Gastroesophageal sphincter (tissue), 4 donors: Measurements from ENCODE around the gene IFI35. TPM values are rescaled to one million over a fixed set of nuclear protein-coding genes. Genes with fewer than 3 reads are reported as not detected.

ENCODE experiments used
- ATAC-seq: fragments of 150-250 bp; one replicate; pipeline ENCODE4 v1.9.1; 2016; ENCODE audit warnings: mild to moderate bottlenecking, moderate library complexity
- H3K27ac ChIP-seq, 4 donors: fragments of 200-600 bp; sonication (generic) in 3 of 4; 1 replicate in 3 of 4; 2 replicates in 1 of 4; pipeline ENCODE4 v1.5.1; 2016 to 2019
- H3K27me3 ChIP-seq: fragments of 200-600 bp; sonication (generic); one replicate; pipeline ENCODE4 v1.5.1; 2019
- H3K36me3 ChIP-seq, 2 donors: fragments of 200-600 bp; sonication (generic); one replicate each; pipeline ENCODE4 v1.5.1; 2019; ENCODE audit warnings: control low read depth in 1 of 2
- H3K4me1 ChIP-seq, 3 donors: fragments of 200-600 bp; sonication (generic); 1 replicate in 2 of 3; 2 replicates in 1 of 3; pipeline ENCODE4 v1.5.1; 2016 to 2019; ENCODE audit warnings: control low read depth in 2 of 3
- H3K4me3 ChIP-seq, 2 donors: fragments of 200-600 bp; sonication (generic); one replicate each; pipeline ENCODE4 v1.5.1; 2019; ENCODE audit warnings: mild to moderate bottlenecking in 1 of 2, moderate library complexity in 1 of 2
- H3K9me3 ChIP-seq, 3 donors: fragments of 200-600 bp; sonication (generic); one replicate each; pipeline ENCODE4 v1.5.1; 2017 to 2019; ENCODE audit warnings: control low read depth in 2 of 3
- EP300 ChIP-seq: sonication (generic); formaldehyde crosslinking; IDR thresholded peaks from one replicate; pipeline ENCODE4 v1.6.1; 2017; ENCODE audit warnings: antibody characterized with exemption, mild to moderate bottlenecking
- POLR2A ChIP-seq, 2 donors: fragments of 450-650 bp; IDR thresholded peaks; one replicate each; pipeline ENCODE4 v1.6.1; 2017; ENCODE audit warnings: antibody characterized with exemption in 2 of 2, mild to moderate bottlenecking in 2 of 2, moderate library complexity in 1 of 2
- POLR2AphosphoS5 ChIP-seq: sonication (generic); formaldehyde crosslinking; IDR thresholded peaks from one replicate; pipeline ENCODE4 v1.6.1; 2017; ENCODE audit warnings: antibody characterized with exemption
- WGBS, 2 donors: methylation state at CpG; one replicate each; pipeline ENCODE4 v1.1.5; 2018; ENCODE audit warnings: low coverage in 1 of 2; 5-methylcytosine and 5-hydroxymethylcytosine counted together
- total RNA-seq, 4 donors: library from RNA; depleted of rRNA; stranded (reverse); fragments of >200 nt; gene quantifications; one replicate each; pipeline ENCODE4 v1.1.0, GENCODE V29; 2016
- TF ChIP-seq, protein P1 (sequence below), 4 experiments: fragments of 200-600 bp in 2 of 4; fragments of 450-650 bp in 2 of 4; sonication (generic) in 1 of 4; IDR thresholded peaks; one replicate each; pipeline ENCODE4 v1.5.1; 2017 to 2019; ENCODE audit warnings: antibody characterized with exemption in 4 of 4, mild to moderate bottlenecking in 2 of 4, moderate library complexity in 2 of 4

Gene IFI35
- total RNA-seq, 4 donors from 2014 or later: 17.1 to 27.9 (median 22.9) TPM

DNA sequence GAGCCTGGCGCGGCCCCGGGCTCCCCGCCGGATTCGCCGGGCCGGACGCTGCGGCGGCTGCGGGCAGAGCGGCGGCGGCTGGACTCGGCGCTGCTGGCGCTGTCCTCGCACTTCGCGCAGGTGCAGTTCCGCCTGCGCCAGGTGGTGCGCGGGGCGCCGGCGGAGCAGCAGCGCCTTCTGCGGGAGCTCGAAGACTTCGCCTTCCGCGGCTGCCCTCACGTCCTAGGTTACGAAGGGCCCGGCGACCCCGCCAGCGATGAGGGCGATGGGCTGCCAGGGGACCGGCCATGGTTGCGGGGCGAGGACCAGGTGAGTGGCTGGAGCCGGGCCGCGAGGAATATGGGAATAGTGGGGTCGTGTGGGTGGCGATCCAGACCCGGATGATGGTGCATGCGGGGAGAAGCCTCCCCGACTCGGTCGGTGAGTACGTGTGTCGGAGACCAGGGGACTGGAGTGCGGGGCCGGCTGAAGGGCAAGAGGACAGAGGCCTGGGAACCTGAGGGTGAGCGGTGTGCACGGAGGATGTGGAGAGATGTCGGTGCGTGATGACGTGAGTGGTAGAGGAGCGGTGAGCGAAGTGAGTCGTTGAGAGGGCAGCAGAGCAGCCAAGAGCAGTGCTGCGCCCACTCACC is 25.7 kb upstream of the IFI35 start:
- Histone ChIP-seq H3K27me3 (no peaks in the 10 kb centered on the region), H3K27ac (peak overlapping the region; percentile 35 to 92 (median 86)), H3K4me3 (peak overlapping the region; percentile 72 to 98), H3K9me3 (no peaks in the 10 kb centered on the region), H3K4me1 (peaks cover 0 to 31% (median 11%) of the 10 kb centered on the region in 3 donors), H3K36me3 (peaks cover 0 to 23% of the 10 kb centered on the region in 2 donors)
- TF ChIP-seq, protein P1, sequence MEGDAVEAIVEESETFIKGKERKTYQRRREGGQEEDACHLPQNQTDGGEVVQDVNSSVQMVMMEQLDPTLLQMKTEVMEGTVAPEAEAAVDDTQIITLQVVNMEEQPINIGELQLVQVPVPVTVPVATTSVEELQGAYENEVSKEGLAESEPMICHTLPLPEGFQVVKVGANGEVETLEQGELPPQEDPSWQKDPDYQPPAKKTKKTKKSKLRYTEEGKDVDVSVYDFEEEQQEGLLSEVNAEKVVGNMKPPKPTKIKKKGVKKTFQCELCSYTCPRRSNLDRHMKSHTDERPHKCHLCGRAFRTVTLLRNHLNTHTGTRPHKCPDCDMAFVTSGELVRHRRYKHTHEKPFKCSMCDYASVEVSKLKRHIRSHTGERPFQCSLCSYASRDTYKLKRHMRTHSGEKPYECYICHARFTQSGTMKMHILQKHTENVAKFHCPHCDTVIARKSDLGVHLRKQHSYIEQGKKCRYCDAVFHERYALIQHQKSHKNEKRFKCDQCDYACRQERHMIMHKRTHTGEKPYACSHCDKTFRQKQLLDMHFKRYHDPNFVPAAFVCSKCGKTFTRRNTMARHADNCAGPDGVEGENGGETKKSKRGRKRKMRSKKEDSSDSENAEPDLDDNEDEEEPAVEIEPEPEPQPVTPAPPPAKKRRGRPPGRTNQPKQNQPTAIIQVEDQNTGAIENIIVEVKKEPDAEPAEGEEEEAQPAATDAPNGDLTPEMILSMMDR (IDR thresholded peaks at IDR 0.05): peak in 3 of 4 experiments; percentile 10 to 42 (median 36)
- TF ChIP-seq POLR2A (IDR thresholded peaks at IDR 0.05): no peak
- peak; percentile 65 for ATAC-seq
- 0 to 1% methylated on average over 5 to 18 of the region's 67 CpGs for WGBS, 2 donors

- peaks cover 0 to 37% of the 10 kb centered on the region in 2 donors for H3K36me3 ChIP-seq
- H3K4me3 ChIP-seq: no peak overlapping the region
- H3K27ac ChIP-seq: no peak overlapping the region
- H3K9me3 ChIP-seq: no peaks in the 10 kb centered on the region
- no peaks in the 10 kb centered on the region for H3K27me3 ChIP-seq
- TF ChIP-seq POLR2A (IDR thresholded peaks at IDR 0.05) (no peak), POLR2AphosphoS5 (no peak), EP300 (no peak)
- TF ChIP-seq, protein P1 (IDR thresholded peaks at IDR 0.05): no peak
- no peak for ATAC-seq
- peaks cover 0 to 31% (median 11%) of the 10 kb centered on the region in 3 donors for H3K4me1 ChIP-seq
These were observed 24.3 kb upstream of the IFI35 start for GRCh38 chr17:42982266-42982665.

- no peak for TF ChIP-seq POLR2A (IDR thresholded peaks at IDR 0.05)
- no peak for TF ChIP-seq EP300
- TF ChIP-seq POLR2AphosphoS5: no peak
- TF ChIP-seq, protein P1 (IDR thresholded peaks at IDR 0.05): no peak
- Histone ChIP-seq H3K9me3 (no peaks in the 10 kb centered on the region), H3K36me3 (peaks cover 0 to 67% of the 10 kb centered on the region in 2 donors), H3K27ac (no peak overlapping the region), H3K4me3 (no peak overlapping the region), H3K4me1 (peaks cover 0 to 17% (median 8%) of the 10 kb centered on the region in 3 donors), H3K27me3 (no peaks in the 10 kb centered on the region)
- WGBS, 2 donors: 75% methylated on average over 1 of the region's 1 CpG; no CpG with 5 or more reads in 1 of the 2 donors
- no peak for ATAC-seq
These were observed 21.4 kb upstream of the IFI35 start for GRCh38 chr17:42985225-42985624.

GRCh38 chr17:42989141-42989540 is 17.4 kb upstream of the IFI35 start:
- no peak overlapping the region for H3K27ac ChIP-seq
- no peaks in the 10 kb centered on the region for H3K4me1 ChIP-seq
- peaks cover 0 to 97% of the 10 kb centered on the region in 2 donors for H3K36me3 ChIP-seq
- H3K4me3 ChIP-seq: no peak overlapping the region
- TF ChIP-seq POLR2AphosphoS5 (no peak), EP300 (no peak), POLR2A (IDR thresholded peaks at IDR 0.05) (no peak)
- TF ChIP-seq, protein P1 (IDR thresholded peaks at IDR 0.05): no peak
- no peaks in the 10 kb centered on the region for H3K27me3 ChIP-seq
- no peak for ATAC-seq
- no peaks in the 10 kb centered on the region for H3K9me3 ChIP-seq
- 84 to 100% methylated on average over 2 to 5 of the region's 5 CpGs for WGBS, 2 donors
